Activated CD8-positive, alpha-beta T cell treated with anti-CD3 and anti-CD28 coated beads for 36 hours (primary cell): Measurements from ENCODE around the gene SLC5A5. TPM values are rescaled to one million over a fixed set of nuclear protein-coding genes. Genes with fewer than 3 reads are reported as not detected.

Experiments used
- ATAC-seq: fragments of 200-7000 bp; cut with Tn5 transposase; one replicate; pipeline ENCODE4 v1.10.0; 2021; ENCODE audit warnings: mild to moderate bottlenecking, moderate library complexity
- CTCF ChIA-PET: fragments of 350-600 bp; sonication (Branson Sonifier 250); formaldehyde crosslinking; loops from one replicate; lab custom pipeline; 2021; ENCODE audit warnings: antibody characterized with exemption; lab: Charles Lee
- POLR2A ChIA-PET: fragments of 350-600 bp; sonication (Branson Sonifier 250); formaldehyde crosslinking; loops from one replicate; lab custom pipeline; 2021; ENCODE audit warnings: antibody characterized with exemption; lab: Charles Lee
- DNase-seq: peaks from one replicate; pipeline ENCODE4 v3.0.0-alpha.2; 2020
- H3K27ac Mint-ChIP-seq: one replicate; pipeline ENCODE4 v1.8.0; 2021; ENCODE audit warnings: mild to moderate bottlenecking, mixed read lengths
- H3K27me3 Mint-ChIP-seq: one replicate; pipeline ENCODE4 v1.8.0; 2021; ENCODE audit warnings: mixed read lengths
- H3K36me3 Mint-ChIP-seq: one replicate; pipeline ENCODE4 v1.8.0; 2021; ENCODE audit warnings: low read depth, mixed read lengths
- H3K4me1 Mint-ChIP-seq: one replicate; pipeline ENCODE4 v1.8.0; 2021; ENCODE audit warnings: low read depth, mixed read lengths
- H3K4me3 Mint-ChIP-seq: one replicate; pipeline ENCODE4 v1.8.0; 2021; ENCODE audit warnings: mild to moderate bottlenecking, moderate library complexity, mixed read lengths
- H3K9me3 Mint-ChIP-seq: one replicate; pipeline ENCODE4 v1.8.0; 2021; ENCODE audit warnings: mixed read lengths
- CTCF ChIP-seq: fragments of 200-600 bp; IDR thresholded peaks from one replicate; pipeline ENCODE4 v1.8.0; 2022; ENCODE audit warnings: antibody characterized with exemption, mild to moderate bottlenecking
- intact Hi-C: fragments of 100-400 bp; cut with micrococcal nuclease; formaldehyde crosslinking; loops from one replicate; pipeline ENCODE4 v1.10.0; 2022
- total RNA-seq, 2 experiments: library from RNA; stranded (reverse); gene quantifications; one replicate each; pipeline ENCODE4 v1.2.3, GENCODE V29; 2021

The SLC5A5 gene
- total RNA-seq, 2 experiments from 2014 or later: 0.87 to 0.99 TPM

GRCh38 chr19:17932485-17933338 lies 61.0 kb downstream of the SLC5A5 start, which contains the start of gene CCDC124:
Gene CCDC124, plus strand, starts transcription at chr19:17933015. Its CDS starts 3,406 bp downstream, at chr19:17936421.
- H3K4me1 Mint-ChIP-seq: peaks cover 24% of the 10 kb centered on the region
- peak; percentile 96 for ATAC-seq
- peak within 1 kb of the TSS; percentile 88 for H3K4me3 Mint-ChIP-seq
- H3K9me3 Mint-ChIP-seq: no peaks in the 10 kb centered on the region
- no peaks in the 10 kb centered on the region for H3K27me3 Mint-ChIP-seq
- TF ChIP-seq CTCF: peak; percentile 85
- peaks cover 9% of the 10 kb centered on the region for H3K36me3 Mint-ChIP-seq
- DNase-seq: peak; percentile 95
- POLR2A ChIA-PET: interaction anchor here (0.8 to 7.2 kb wide), 23 partner anchors 13 to 526 kb away, joined by 3 to 123 read pairs (median 3); partner anchors contain the start of genes FCHO1, RPL18A and SLC5A5
- CTCF ChIA-PET: interaction anchor here (0.6 to 6.7 kb wide), 31 partner anchors 13 to 624 kb away, joined by 3 to 194 read pairs (median 4); partner anchors contain the start of genes B3GNT3, DDA1, JAK3 and RPL18A
- intact Hi-C loops: loop anchor here (2.0 to 5.0 kb wide), 2 partner anchors 60 to 74 kb away; partner anchors contain the start of genes RPL18A and SLC5A5
- H3K27ac Mint-ChIP-seq: peak within 1 kb of the TSS; percentile 97

DNA sequence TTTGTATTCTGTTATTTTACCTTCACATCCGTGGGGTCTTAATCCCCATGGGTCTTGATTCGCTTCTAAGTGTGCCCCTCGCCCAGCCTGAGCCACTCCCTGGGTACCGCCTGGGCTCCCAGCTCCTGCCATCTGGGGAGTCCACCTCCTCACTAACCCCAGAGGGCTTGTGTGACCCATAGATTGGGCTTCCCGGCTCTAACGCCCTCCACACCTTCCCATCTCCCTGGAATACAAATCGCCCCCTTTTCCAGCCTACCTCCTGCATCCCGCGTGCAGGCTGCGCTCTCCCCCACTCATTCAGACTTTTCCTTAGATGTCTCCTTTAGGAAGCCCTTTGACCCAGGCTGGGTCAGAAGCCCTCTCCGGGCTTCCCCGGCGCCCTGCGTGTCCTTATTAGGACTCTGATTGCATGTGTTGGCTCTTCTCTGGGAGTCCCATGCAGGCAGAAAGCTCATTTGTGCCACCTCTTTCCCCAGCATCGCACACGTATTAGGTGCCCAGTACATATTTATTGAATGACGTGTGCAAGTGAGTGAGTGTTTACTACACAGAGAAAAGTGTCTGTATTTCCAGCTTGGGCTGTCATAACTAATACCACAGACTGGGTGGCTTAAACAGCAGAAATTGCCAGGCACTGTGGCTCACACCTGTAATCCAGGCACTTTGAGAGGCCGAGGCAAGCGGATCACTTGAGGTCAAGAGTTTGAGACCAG lies 61.8 kb downstream of the SLC5A5 start:
- CTCF ChIA-PET: interaction anchor here (0.6 to 6.7 kb wide), 22 partner anchors 13 to 625 kb away, joined by 3 to 194 read pairs (median 5); partner anchors contain the start of genes B3GNT3, DDA1, RPL18A and SLC5A5
- peaks cover 14% of the 10 kb centered on the region for H3K36me3 Mint-ChIP-seq
- H3K27me3 Mint-ChIP-seq: no peaks in the 10 kb centered on the region

DNA sequence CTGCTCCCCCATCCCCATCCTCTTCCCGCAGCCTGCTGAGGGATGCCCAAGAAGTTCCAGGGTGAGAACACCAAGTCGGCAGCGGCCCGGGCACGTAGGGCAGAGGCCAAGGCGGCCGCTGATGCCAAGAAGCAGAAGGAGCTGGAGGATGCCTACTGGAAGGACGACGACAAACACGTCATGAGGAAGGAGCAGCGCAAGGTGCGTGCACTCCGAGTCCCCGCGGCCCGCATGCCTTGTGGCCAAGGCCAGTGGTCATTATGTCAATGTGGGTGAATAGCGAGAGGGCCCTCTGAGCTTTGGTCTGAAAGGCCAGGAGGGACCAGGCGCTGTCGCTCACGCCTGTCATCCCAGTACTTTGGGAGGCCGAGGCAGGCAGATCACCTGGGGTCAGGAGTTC lies 64.6 kb downstream of the SLC5A5 start:
- H3K36me3 Mint-ChIP-seq: peaks cover 26% of the 10 kb centered on the region
- TF ChIP-seq CTCF: no peak

More for the DNA sequence above, 61.8 kb downstream of the SLC5A5 start:
- Mint-ChIP-seq H3K4me3 (peak overlapping the region; percentile 88), H3K27ac (peak overlapping the region; percentile 97), H3K9me3 (no peaks in the 10 kb centered on the region), H3K4me1 (peaks cover 24% of the 10 kb centered on the region)
- ATAC-seq (no peak), DNase-seq (no peak)
- POLR2A ChIA-PET: interaction anchor here (0.8 to 7.2 kb wide), 16 partner anchors 12 to 526 kb away, joined by 3 to 123 read pairs (median 4); partner anchors contain the start of genes RPL18A and SLC5A5
- TF ChIP-seq CTCF: no peak
- intact Hi-C loops: loop anchor here (2.0 to 5.0 kb wide), 2 partner anchors 61 to 75 kb away; partner anchors contain the start of genes RPL18A and SLC5A5

DNA sequence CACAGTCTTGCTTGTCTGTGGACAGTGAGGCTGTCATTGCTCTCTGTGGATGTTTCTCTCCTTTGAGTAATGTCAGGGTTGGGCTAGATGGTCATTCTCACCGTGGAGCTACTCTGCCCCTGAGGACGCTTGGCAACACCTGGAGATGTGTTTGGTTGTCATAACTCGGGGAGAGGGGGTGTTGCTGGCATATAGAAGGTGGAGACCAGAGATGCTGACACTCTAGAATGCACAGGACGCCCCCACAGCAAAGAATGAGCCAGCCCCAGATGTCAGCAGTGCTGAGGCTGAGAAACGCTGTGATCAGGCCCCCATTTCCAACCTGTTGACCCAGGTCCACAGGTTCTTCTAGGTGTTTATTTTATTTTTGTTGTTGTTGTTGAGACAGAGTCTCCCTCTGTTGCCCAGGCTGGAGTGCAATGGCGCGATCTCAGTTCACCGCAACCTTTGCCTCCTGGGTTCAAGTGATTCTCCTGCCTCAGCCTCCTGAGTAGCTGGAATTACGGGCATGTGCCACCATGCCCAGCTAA lies 65.7 kb downstream of the SLC5A5 start:
- POLR2A ChIA-PET: interaction anchor here (1.2 to 2.8 kb wide), 3 partner anchors 58 to 71 kb away, joined by 5 to 9 read pairs (median 6); no protein-coding TSS in a partner anchor
- CTCF ChIA-PET: interaction anchor here (0.7 to 4.8 kb wide), 22 partner anchors 8 to 218 kb away, joined by 3 to 132 read pairs (median 6); partner anchors contain the start of genes ARRDC2, KCNN1, MAP1S and RPL18A
- ATAC-seq: no peak

More for the DNA sequence above, 64.6 kb downstream of the SLC5A5 start:
- intact Hi-C loops: no loop called here
- no peak overlapping the region for H3K27ac Mint-ChIP-seq
- ChIA-PET POLR2A (interaction anchor here (1.7 to 2.8 kb wide), 2 partner anchors 65 to 77 kb away, joined by 4 to 9 read pairs; no protein-coding TSS in a partner anchor), CTCF (interaction anchor here (1.5 to 4.8 kb wide), 3 partner anchors 10 to 77 kb away, joined by 6 to 132 read pairs (median 20); partner anchors contain the start of gene RPL18A)
- peaks cover 16% of the 10 kb centered on the region for H3K4me1 Mint-ChIP-seq
- DNase-seq: no peak
- H3K27me3 Mint-ChIP-seq: no peaks in the 10 kb centered on the region
- H3K9me3 Mint-ChIP-seq: no peaks in the 10 kb centered on the region
- ATAC-seq: no peak
- H3K4me3 Mint-ChIP-seq: no peak overlapping the region

More for the DNA sequence above, 65.7 kb downstream of the SLC5A5 start:
- H3K27me3 Mint-ChIP-seq: no peaks in the 10 kb centered on the region
- DNase-seq: no peak
- intact Hi-C loops: no loop called here
- TF ChIP-seq CTCF: no peak
- H3K4me3 Mint-ChIP-seq: no peak overlapping the region
- H3K36me3 Mint-ChIP-seq: peaks cover 28% of the 10 kb centered on the region
- H3K4me1 Mint-ChIP-seq: peaks cover 8% of the 10 kb centered on the region
- H3K9me3 Mint-ChIP-seq: no peaks in the 10 kb centered on the region
- no peak overlapping the region for H3K27ac Mint-ChIP-seq
